K562 (cell line): ENCODE data around the gene NCDN.

ENCODE experiments used
- POLR2A ChIP-seq: fragments of 450-650 bp; conservative IDR thresholded peaks from 2 replicates; pipeline ENCODE4 v1.6.1; 2016
- POLR2AphosphoS5 ChIP-seq: IDR thresholded peaks from 2 replicates; pipeline ENCODE4 v1.6.1; 2011; ENCODE audit warnings: mild to moderate bottlenecking, low read depth, low read length, moderate library complexity; ENCODE audit not compliant: control insufficient read depth, insufficient read depth
- POLR3G ChIP-seq: IDR thresholded peaks from 2 replicates; pipeline ENCODE4 v1.6.1; 2011; ENCODE audit not compliant: insufficient read length, insufficient replicate concordance; ENCODE audit errors: extremely low read depth
- SIN3A ChIP-seq, 2 experiments: fragments of 150-350 bp in 1 of 2; IDR thresholded peaks; 2 replicates each; pipeline ENCODE4 v1.6.1; 2011 to 2016; ENCODE audit warnings: borderline replicate concordance in 2 of 2, low read depth in 2 of 2, low read length in 2 of 2, mild to moderate bottlenecking in 2 of 2, moderate library complexity in 2 of 2; ENCODE audit not compliant: control insufficient read depth in 1 of 2
- TCF7 ChIP-seq: sonication (generic); IDR thresholded peaks from 2 replicates; pipeline ENCODE4 v1.6.1; 2016; ENCODE audit warnings: antibody characterized with exemption, borderline replicate concordance
- ZNF445 ChIP-seq: fragments of 250-450 bp; sonication (Bioruptor Pico); IDR thresholded peaks from 2 replicates; pipeline ENCODE4 v1.4.0; 2020; ENCODE audit warnings: low read depth, mild to moderate bottlenecking, moderate library complexity
- TF ChIP-seq, protein P1 (sequence below): sonication (generic); formaldehyde crosslinking; IDR thresholded peaks from 2 replicates; pipeline ENCODE4 v1.5.0; 2020; ENCODE audit warnings: missing genetic modification reagents
- TF ChIP-seq, protein P2 (sequence below), 3 experiments: IDR thresholded peaks in 2 of 3; conservative IDR thresholded peaks in 1 of 3; 2 replicates each; pipeline ENCODE4 v1.5.1; 2011 to 2012; ENCODE audit warnings: low read length in 3 of 3, mild to moderate bottlenecking in 3 of 3, control low read depth in 2 of 3, improper control_type of control experiment in 1 of 3, inconsistent platforms in 1 of 3, low read depth in 1 of 3, mixed read lengths in 1 of 3, moderate library complexity in 1 of 3; ENCODE audit not compliant: insufficient read depth in 2 of 3

DNA sequence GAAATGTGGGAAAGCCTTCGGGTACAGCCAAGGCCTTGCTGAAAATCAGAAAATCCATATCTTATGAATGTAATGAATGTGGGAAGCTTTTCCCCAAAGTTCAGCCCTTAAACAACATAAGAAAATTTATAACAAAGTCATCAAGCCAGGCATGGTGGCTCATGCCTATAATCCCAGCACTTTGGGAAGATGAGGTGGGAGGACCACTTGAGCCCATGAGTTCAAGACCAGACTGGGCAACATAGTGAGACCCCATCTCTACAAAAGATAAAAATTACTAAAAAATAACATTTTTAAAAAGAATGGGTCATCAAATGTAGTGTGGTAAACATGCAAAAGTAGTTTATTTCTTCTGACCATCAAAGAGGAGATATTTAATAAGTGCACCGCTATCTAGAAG is 46.3 kb upstream of the NCDN start:
- TF ChIP-seq TCF7 (no peak), ZNF445 (no peak), POLR2AphosphoS5 (no peak), POLR3G (no peak), SIN3A (IDR thresholded peaks at IDR 0.05; ENCODE audit: borderline replicate concordance in 2 of 2, control insufficient read depth in 1 of 2, low read depth in 2 of 2, low read length in 2 of 2) (no peak), POLR2A (no peak)
- TF ChIP-seq, protein P1, sequence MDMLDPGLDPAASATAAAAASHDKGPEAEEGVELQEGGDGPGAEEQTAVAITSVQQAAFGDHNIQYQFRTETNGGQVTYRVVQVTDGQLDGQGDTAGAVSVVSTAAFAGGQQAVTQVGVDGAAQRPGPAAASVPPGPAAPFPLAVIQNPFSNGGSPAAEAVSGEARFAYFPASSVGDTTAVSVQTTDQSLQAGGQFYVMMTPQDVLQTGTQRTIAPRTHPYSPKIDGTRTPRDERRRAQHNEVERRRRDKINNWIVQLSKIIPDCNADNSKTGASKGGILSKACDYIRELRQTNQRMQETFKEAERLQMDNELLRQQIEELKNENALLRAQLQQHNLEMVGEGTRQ (CRISPR knock-in tag): no peak
- TF ChIP-seq, protein P2, sequence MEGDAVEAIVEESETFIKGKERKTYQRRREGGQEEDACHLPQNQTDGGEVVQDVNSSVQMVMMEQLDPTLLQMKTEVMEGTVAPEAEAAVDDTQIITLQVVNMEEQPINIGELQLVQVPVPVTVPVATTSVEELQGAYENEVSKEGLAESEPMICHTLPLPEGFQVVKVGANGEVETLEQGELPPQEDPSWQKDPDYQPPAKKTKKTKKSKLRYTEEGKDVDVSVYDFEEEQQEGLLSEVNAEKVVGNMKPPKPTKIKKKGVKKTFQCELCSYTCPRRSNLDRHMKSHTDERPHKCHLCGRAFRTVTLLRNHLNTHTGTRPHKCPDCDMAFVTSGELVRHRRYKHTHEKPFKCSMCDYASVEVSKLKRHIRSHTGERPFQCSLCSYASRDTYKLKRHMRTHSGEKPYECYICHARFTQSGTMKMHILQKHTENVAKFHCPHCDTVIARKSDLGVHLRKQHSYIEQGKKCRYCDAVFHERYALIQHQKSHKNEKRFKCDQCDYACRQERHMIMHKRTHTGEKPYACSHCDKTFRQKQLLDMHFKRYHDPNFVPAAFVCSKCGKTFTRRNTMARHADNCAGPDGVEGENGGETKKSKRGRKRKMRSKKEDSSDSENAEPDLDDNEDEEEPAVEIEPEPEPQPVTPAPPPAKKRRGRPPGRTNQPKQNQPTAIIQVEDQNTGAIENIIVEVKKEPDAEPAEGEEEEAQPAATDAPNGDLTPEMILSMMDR (IDR thresholded peaks at IDR 0.05 in 2 of 3, conservative IDR thresholded peaks at IDR 0.05 in 1 of 3; ENCODE audit: insufficient read depth in 2 of 3, low read depth in 1 of 3, low read length in 3 of 3): no peak
